BLaER1 (cell line): Measurements from ENCODE around the gene GLCCI1.
"Not testable (repeated sequence)": the region's sequence is repeated elsewhere in the genome, so short reads cannot be mapped to it uniquely, and the experiment has no call there.

Source experiments
- H3K27ac ChIP-seq: shearing (Covaris generic); formaldehyde crosslinking; 2 replicates; pipeline ENCODE4 v1.8.1; 2022
- H3K27me3 ChIP-seq: shearing (Covaris generic); formaldehyde crosslinking; 2 replicates; pipeline ENCODE4 v1.8.1; 2022
- H3K36me3 ChIP-seq: shearing (Covaris generic); formaldehyde crosslinking; 2 replicates; pipeline ENCODE4 v1.8.1; 2022
- H3K4me1 ChIP-seq: shearing (Covaris generic); formaldehyde crosslinking; 2 replicates; pipeline ENCODE4 v1.8.1; 2022
- H3K4me2 ChIP-seq: shearing (Covaris generic); formaldehyde crosslinking; 2 replicates; pipeline ENCODE4 v1.8.1; 2022
- H3K4me3 ChIP-seq: shearing (Covaris generic); formaldehyde crosslinking; 2 replicates; pipeline ENCODE4 v1.8.1; 2022
- H3K9ac ChIP-seq: shearing (Covaris generic); formaldehyde crosslinking; 2 replicates; pipeline ENCODE4 v1.8.1; 2022
- H3K9me3 ChIP-seq: shearing (Covaris generic); formaldehyde crosslinking; 2 replicates; pipeline ENCODE4 v1.8.1; 2022
- H4K20me1 ChIP-seq: shearing (Covaris generic); formaldehyde crosslinking; 2 replicates; pipeline ENCODE4 v1.8.1; 2022
- Cebpa-rat ChIP-seq: shearing (Covaris generic); IDR thresholded peaks from 2 replicates; pipeline ENCODE4 v1.8.1; 2022

Gene GLCCI1

DNA sequence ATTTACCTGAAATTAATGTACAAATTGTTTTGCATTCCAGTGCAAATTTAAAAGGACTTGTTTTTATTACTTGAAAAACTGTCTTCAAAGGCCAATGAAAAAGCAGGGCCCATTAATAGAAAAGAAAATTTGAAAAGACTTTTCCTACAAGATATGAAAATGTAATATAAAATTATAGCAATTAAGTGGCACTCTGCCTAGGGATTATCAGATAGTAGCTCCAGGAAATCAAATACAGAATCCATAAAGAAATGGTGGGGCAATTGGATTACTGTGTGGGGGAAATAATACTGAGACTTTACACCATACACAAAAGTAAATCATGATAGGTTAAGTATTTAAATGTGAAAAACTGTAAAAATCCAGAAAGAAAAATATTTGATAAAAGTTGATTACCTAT is 89.7 kb downstream of the GLCCI1 start:
- no peak for TF ChIP-seq Cebpa-rat
- no peak overlapping the region for H3K4me2 ChIP-seq

DNA sequence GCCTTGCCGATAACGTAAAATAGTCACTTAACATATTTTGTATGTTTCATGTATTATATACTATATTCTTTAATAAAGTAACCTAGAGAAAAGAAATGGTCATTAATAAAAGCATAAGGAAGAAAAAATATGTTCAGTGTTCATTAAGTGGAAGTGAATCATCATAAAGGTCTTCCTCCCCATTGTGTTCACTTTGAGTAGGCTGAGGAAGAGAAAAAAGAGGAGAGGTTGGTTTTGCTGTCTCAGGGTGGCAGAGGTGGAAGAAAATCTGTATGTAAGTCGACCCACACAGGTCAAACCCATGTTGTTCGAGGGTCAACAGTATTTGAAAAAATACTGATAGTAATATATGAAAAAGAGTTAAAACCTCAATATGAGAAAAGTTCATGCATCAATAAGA is 90.3 kb downstream of the GLCCI1 start:
- Histone ChIP-seq H3K27ac (no peak overlapping the region), H3K36me3 (peaks cover 59% of the 10 kb centered on the region), H3K9me3 (peaks cover 14% of the 10 kb centered on the region), H3K9ac (no peak overlapping the region), H3K4me1 (no peaks in the 10 kb centered on the region), H3K4me2 (no peak overlapping the region), H3K27me3 (no peaks in the 10 kb centered on the region), H3K4me3 (no peak overlapping the region), H4K20me1 (no peaks in the 10 kb centered on the region)
- TF ChIP-seq Cebpa-rat = no peak

More for the DNA sequence above, 89.7 kb downstream of the GLCCI1 start:
- Histone ChIP-seq H3K27me3 (no peaks in the 10 kb centered on the region), H3K9ac (no peak overlapping the region), H3K9me3 (peaks cover 10% of the 10 kb centered on the region), H3K4me3 (no peak overlapping the region), H3K27ac (no peak overlapping the region), H3K4me1 (no peaks in the 10 kb centered on the region), H4K20me1 (no peaks in the 10 kb centered on the region), H3K36me3 (peaks cover 55% of the 10 kb centered on the region)

DNA sequence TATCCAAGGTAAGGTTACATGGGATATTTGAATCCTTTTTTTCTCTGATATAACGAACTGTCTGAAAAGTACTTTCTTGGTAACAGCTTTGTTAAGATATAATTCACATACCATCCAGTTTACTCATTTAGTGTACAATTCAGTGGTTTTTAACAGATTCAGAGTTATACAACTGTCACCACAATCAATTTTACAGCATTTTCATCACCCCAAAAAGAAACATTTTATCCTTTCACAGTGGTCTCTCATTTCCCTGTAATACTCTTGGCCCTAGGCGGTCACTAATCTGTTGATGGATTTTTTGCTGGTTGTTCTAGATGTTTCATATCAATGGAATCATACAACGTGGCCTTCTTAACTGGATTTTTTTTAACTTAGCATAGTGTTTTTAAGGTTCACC is 91.6 kb downstream of the GLCCI1 start:
- Histone ChIP-seq H3K27ac (no peak overlapping the region), H3K36me3 (peaks cover 69% of the 10 kb centered on the region), H3K9ac (no peak overlapping the region), H3K4me3 (no peak overlapping the region), H3K4me2 (no peak overlapping the region), H3K27me3 (no peaks in the 10 kb centered on the region), H3K9me3 (peaks cover 16% of the 10 kb centered on the region), H3K4me1 (no peaks in the 10 kb centered on the region), H4K20me1 (no peaks in the 10 kb centered on the region)
- TF ChIP-seq Cebpa-rat = no peak

DNA sequence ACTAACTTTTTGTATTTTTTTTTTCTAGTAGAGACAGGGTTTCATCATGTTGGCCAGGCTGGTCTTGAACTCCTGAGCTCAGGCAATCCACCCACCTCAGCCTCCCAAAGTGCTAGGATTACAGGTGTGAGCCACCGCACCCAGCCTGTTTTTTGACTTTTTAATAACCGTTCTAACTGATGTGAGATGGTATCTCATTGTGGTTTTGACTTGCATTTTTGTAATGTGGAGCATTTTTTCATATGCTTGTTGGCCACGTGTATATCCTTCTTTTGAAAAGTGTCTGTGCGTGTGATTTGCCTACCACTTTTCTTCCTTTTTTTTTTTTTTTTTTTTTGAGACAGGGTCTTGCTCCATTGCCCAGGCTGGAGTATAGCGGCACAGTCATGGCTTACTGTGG is 94.7 kb downstream of the GLCCI1 start:
- not testable (repeated sequence) for H3K27me3 ChIP-seq, H3K4me2 ChIP-seq, H3K4me3 ChIP-seq, H3K4me1 ChIP-seq, H3K9ac ChIP-seq, H4K20me1 ChIP-seq, H3K27ac ChIP-seq
- peaks cover 65% of the 10 kb centered on the region for H3K36me3 ChIP-seq
- peaks cover 20% of the 10 kb centered on the region for H3K9me3 ChIP-seq

DNA sequence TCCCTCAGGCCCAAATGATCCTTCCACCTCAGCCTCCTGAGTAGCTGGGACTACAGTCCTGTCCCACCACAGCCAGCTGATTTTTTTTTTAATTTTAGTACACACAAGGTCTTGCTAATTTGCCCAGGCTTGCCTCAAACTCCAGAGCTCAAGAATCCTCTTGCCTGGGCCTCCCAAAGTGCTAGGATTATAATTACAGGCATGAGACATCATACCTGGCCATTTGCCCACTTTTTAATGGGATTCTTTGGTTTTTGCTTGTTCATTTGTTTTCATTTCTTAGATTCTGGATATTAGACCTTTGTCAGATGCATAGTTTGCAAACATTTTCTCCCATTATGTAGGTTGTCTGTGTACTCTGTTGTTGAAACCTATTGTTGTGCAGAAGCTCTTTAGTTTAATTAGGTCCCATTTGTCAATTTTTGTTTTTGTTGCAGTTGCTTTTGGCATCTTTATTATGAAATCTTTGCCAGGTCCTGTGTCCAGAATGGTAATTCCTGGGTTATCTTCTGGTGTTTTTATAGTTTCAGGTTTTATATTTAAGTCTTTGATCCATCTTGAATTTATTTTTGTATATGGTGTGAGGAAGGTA is 95.2 kb downstream of the GLCCI1 start:
- Histone ChIP-seq H3K9me3 (peaks cover 20% of the 10 kb centered on the region), H3K4me3 (no peak overlapping the region), H3K4me2 (no peak overlapping the region), H4K20me1 (no peaks in the 10 kb centered on the region), H3K27ac (no peak overlapping the region), H3K9ac (no peak overlapping the region), H3K36me3 (peaks cover 70% of the 10 kb centered on the region), H3K4me1 (no peaks in the 10 kb centered on the region), H3K27me3 (no peaks in the 10 kb centered on the region)
- TF ChIP-seq Cebpa-rat = no peak

DNA sequence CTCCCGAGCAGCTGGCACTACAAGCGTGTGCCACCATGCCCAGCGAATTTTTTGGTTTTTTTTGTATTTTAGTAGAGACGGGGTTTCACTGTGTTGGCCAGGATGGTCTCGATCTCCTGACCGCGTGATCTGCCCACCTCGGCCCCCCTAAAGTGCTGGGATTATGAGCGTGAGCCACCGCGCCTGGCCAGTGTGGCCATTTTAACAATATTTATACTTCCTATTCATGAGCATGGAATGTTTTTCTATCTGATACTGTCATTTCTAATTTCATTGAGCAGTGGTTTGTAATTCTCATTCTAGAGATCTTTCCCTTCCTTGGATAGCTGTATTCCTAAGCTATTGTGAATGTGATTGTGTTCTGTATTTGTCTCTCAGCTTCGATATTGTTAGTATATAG is 96.2 kb downstream of the GLCCI1 start:
- H4K20me1 ChIP-seq = no peaks in the 10 kb centered on the region
- H3K4me1 ChIP-seq = no peaks in the 10 kb centered on the region
- no peak overlapping the region for H3K27ac ChIP-seq
- no peaks in the 10 kb centered on the region for H3K27me3 ChIP-seq
- H3K36me3 ChIP-seq = peaks cover 77% of the 10 kb centered on the region
- no peak overlapping the region for H3K4me2 ChIP-seq
- TF ChIP-seq Cebpa-rat = no peak
- H3K4me3 ChIP-seq = no peak overlapping the region
- peaks cover 20% of the 10 kb centered on the region for H3K9me3 ChIP-seq
- H3K9ac ChIP-seq = no peak overlapping the region

DNA sequence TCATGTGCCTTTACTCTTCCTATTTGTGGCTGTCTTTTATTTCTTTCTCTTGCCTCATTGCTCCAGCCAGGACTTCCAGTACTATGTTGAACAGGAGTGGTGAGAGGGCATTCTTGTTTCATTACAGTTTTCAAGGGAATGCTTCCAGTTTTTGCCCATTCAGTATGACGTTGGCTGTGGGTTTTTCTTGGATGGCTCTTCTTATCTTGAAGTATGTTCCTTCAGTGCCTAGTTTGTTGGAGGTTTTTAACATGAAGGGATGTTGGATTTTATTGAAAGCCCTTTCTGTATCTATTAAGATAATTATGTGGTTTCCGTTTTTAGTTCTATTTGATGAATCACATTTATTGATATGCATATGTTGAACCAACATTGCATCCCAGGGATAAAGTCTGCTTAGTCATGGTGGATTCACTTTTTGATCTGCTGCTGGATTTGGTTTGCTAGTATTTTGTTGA is 96.8 kb downstream of the GLCCI1 start:
- peaks cover 72% of the 10 kb centered on the region for H3K36me3 ChIP-seq

DNA sequence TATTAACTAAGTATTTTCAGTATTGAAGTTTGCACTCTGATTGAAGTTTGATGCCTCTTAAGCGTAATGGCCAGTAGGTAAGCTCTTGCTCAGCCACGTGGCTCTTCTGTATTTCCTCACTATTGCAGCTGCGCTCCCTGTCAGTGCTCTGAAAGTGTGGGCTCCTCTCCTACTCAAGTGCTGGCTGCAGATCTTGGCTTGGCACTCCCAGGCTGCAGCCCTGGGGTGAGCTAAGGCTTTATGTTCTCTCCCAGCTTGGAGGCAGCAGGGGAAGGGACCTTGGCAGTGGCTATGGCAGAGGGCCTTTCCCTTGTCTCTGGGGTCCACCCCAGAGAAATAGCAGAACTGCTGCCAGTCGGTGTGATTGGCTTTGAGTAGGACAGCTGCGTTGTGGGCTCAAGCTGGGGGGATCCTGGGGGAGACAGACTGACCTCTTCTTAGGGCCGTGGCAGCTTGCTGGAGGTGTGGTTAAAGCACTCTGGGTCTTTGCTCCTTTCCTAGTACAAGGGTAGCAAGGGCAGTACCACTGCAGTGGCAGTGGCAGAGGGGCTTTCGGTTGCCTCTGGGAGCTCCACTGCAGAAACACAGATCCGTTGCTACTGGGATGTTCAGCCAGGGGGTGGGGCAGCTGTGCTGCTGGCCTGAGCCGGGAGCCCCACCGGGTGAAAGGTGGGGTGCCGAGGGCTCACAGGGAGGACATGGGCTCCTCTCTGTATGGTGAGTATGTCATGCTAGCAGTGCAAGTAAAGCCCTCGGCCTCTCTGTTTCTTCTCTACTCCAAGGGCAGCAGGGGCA is 100.5 kb downstream of the GLCCI1 start:
- H3K9ac ChIP-seq = no peak overlapping the region
- H3K9me3 ChIP-seq = peaks cover 6% of the 10 kb centered on the region; the same call in 1 of the 2 replicates
- H3K4me3 ChIP-seq = no peak overlapping the region
- no peaks in the 10 kb centered on the region for H3K27me3 ChIP-seq
- no peak overlapping the region for H3K27ac ChIP-seq
- no peaks in the 10 kb centered on the region for H3K4me1 ChIP-seq
- H3K36me3 ChIP-seq = peaks cover 58% of the 10 kb centered on the region
- no peaks in the 10 kb centered on the region for H4K20me1 ChIP-seq
- TF ChIP-seq Cebpa-rat = no peak
- no peak overlapping the region for H3K4me2 ChIP-seq

More for the DNA sequence above, 96.8 kb downstream of the GLCCI1 start:
- Histone ChIP-seq H3K9me3 (peaks cover 20% of the 10 kb centered on the region), H3K27ac (no peak overlapping the region), H4K20me1 (no peaks in the 10 kb centered on the region), H3K27me3 (no peaks in the 10 kb centered on the region), H3K4me1 (no peaks in the 10 kb centered on the region), H3K4me2 (no peak overlapping the region), H3K9ac (no peak overlapping the region), H3K4me3 (no peak overlapping the region)
- TF ChIP-seq Cebpa-rat = no peak

DNA sequence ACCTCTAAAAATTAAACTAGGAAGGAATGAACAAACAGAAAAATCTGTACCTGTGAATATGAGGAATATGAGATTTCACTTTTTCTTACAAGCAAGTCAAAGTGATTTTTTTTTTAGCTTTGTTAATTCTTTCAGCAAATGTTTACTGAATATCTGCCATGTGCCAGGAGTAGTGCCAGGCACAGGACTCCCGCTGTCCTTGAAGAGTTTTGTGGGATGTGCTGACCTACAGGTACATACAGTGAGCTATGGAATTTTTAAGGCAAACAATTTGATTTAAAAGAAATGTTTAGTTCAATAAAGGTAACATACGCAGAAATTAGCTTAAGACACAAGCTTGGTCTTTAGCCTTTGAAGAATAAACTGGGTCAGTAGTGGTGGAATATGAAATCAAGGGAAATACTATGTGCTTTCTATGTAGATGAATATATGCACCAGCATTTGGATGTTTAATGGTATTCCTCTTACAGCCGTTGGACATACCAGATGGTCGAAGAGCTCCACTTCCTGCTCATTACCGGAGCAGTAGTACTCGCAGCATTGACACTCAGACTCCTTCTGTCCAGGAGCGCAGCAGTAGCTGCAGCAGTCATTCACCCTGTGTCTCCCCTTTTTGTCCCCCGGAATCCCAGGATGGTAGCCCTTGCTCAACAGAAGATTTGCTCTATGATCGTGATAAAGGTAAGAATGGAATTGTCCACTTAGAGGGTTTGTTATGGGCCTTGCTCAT is 102.0 kb downstream of the GLCCI1 start:
- no peak overlapping the region for H3K4me3 ChIP-seq
- no peak overlapping the region for H3K4me2 ChIP-seq
- peaks cover 50% of the 10 kb centered on the region for H3K36me3 ChIP-seq
- no peak for TF ChIP-seq Cebpa-rat
- no peak overlapping the region for H3K27ac ChIP-seq
- H3K9me3 ChIP-seq = no peaks in the 10 kb centered on the region; the same call in 1 of the 2 replicates
- H3K4me1 ChIP-seq = no peaks in the 10 kb centered on the region
- H3K9ac ChIP-seq = no peak overlapping the region
- no peaks in the 10 kb centered on the region for H4K20me1 ChIP-seq
- no peaks in the 10 kb centered on the region for H3K27me3 ChIP-seq

DNA sequence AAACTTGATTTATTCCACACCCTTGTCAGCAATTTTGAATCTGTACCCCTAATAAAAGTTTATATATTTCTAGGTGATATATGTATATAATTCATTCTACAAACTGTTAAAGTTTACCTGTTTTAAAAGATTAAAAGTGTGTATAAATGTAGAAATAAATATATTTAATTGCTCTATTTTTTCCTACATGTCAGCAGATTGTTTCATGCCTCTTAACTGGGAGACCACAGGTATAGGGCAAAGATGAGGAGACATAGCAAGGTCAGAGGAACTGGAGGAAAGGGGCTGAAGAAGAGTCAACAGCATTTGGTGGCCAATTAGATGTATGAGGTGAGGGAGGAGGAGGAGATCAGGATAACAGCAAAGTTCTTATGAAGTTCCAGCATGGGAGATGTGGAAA is 109.8 kb downstream of the GLCCI1 start:
- TF ChIP-seq Cebpa-rat = no peak
- Histone ChIP-seq H4K20me1 (no peaks in the 10 kb centered on the region), H3K4me3 (no peak overlapping the region), H3K36me3 (peaks cover 15% of the 10 kb centered on the region), H3K27me3 (no peaks in the 10 kb centered on the region), H3K4me2 (no peak overlapping the region), H3K9ac (no peak overlapping the region), H3K27ac (no peak overlapping the region), H3K4me1 (no peaks in the 10 kb centered on the region), H3K9me3 (no peaks in the 10 kb centered on the region)
